MCF 10A (cell line): Measurements from ENCODE around the gene HIGD2A. TPM values are rescaled to one million over a fixed set of nuclear protein-coding genes. Genes with fewer than 3 reads are reported as not detected.

ENCODE experiments used
- BruUV-seq: library from RNA; stranded (reverse); fragments of 400-500 nt; replicated peaks from 2 replicates; lab custom pipeline; 2021; lab: Mats Ljungman, UMichigan
- CTCF ChIA-PET: fragments of 300-600 bp; sonication (Branson Sonifier 250); formaldehyde crosslinking; extraction: SDS; loops from one replicate; lab custom pipeline; 2021; ENCODE audit warnings: antibody characterized with exemption, inconsistent platforms; lab: Yijun Ruan, JAX
- POLR2A ChIA-PET: fragments of 300-600, 350-650 bp; sonication (Branson Sonifier 250); formaldehyde crosslinking; extraction: SDS; loops from one replicate; lab custom pipeline; 2020; ENCODE audit warnings: antibody characterized with exemption, inconsistent platforms; lab: Yijun Ruan, JAX
- DNase-seq: peaks from one replicate; pipeline ENCODE4 v3.0.0-alpha.2; 2018; ENCODE audit not compliant: unreplicated experiment
- H3K27ac Mint-ChIP-seq: one replicate; pipeline ENCODE4 v1.8.0; 2022; ENCODE audit warnings: mild to moderate bottlenecking, low read depth, mixed read lengths; ENCODE audit not compliant: unreplicated experiment
- H3K27me3 Mint-ChIP-seq: one replicate; pipeline ENCODE4 v1.8.0; 2022; ENCODE audit warnings: mixed read lengths; ENCODE audit not compliant: insufficient read depth, unreplicated experiment
- H3K36me3 Mint-ChIP-seq: one replicate; pipeline ENCODE4 v1.8.0; 2022; ENCODE audit warnings: mild to moderate bottlenecking, moderate library complexity, mixed read lengths; ENCODE audit not compliant: insufficient read depth, unreplicated experiment
- H3K4me1 Mint-ChIP-seq: one replicate; pipeline ENCODE4 v1.8.0; 2022; ENCODE audit warnings: mixed read lengths; ENCODE audit not compliant: insufficient read depth, unreplicated experiment
- H3K4me3 Mint-ChIP-seq: one replicate; pipeline ENCODE4 v1.8.0; 2022; ENCODE audit warnings: mild to moderate bottlenecking, moderate library complexity, mixed read lengths; ENCODE audit not compliant: unreplicated experiment
- H3K9me3 Mint-ChIP-seq: one replicate; pipeline ENCODE4 v1.8.0; 2022; ENCODE audit warnings: mixed read lengths; ENCODE audit not compliant: unreplicated experiment
- intact Hi-C: fragments of 100-400 bp; cut with micrococcal nuclease; formaldehyde crosslinking; loops from 2 replicates; pipeline ENCODE4 v1.14.1; 2022
- total RNA-seq: library from RNA; stranded (reverse); gene quantifications from 2 replicates; pipeline ENCODE4 v1.2.3, GENCODE V29; 2022
- TF ChIP-seq, protein P1 (sequence below): fragments of 200-600 bp; IDR thresholded peaks from one replicate; pipeline ENCODE4 v1.8.0; 2022; ENCODE audit warnings: antibody characterized with exemption, mild to moderate bottlenecking; ENCODE audit not compliant: unreplicated experiment

The HIGD2A gene
- total RNA-seq, 1 experiment from 2014 or later, result 196 TPM

- H3K4me1 Mint-ChIP-seq, result peaks cover 39% of the 10 kb centered on the region
- no peak overlapping the region for H3K27ac Mint-ChIP-seq
- no peak overlapping the region for H3K4me3 Mint-ChIP-seq
- no peaks in the 10 kb centered on the region for H3K9me3 Mint-ChIP-seq
- TF ChIP-seq, protein P1, sequence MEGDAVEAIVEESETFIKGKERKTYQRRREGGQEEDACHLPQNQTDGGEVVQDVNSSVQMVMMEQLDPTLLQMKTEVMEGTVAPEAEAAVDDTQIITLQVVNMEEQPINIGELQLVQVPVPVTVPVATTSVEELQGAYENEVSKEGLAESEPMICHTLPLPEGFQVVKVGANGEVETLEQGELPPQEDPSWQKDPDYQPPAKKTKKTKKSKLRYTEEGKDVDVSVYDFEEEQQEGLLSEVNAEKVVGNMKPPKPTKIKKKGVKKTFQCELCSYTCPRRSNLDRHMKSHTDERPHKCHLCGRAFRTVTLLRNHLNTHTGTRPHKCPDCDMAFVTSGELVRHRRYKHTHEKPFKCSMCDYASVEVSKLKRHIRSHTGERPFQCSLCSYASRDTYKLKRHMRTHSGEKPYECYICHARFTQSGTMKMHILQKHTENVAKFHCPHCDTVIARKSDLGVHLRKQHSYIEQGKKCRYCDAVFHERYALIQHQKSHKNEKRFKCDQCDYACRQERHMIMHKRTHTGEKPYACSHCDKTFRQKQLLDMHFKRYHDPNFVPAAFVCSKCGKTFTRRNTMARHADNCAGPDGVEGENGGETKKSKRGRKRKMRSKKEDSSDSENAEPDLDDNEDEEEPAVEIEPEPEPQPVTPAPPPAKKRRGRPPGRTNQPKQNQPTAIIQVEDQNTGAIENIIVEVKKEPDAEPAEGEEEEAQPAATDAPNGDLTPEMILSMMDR, result no peak
- H3K36me3 Mint-ChIP-seq, result peaks cover 73% of the 10 kb centered on the region
- ChIA-PET CTCF (interaction anchor here (0.6 to 1.5 kb wide), 4 partner anchors 9 to 200 kb away, joined by 3 to 5 read pairs (median 4); no protein-coding TSS in a partner anchor), POLR2A (interaction anchor here (0.6 to 11.3 kb wide), 3 partner anchors 20 to 214 kb away, joined by 3 to 110 read pairs (median 8); partner anchors contain the start of genes FAF2, HIGD2A and NOP16)
- intact Hi-C loops, result no loop called here
- no peaks in the 10 kb centered on the region for H3K27me3 Mint-ChIP-seq
- no peak for DNase-seq
- BruUV-seq, result no TSS peak
Observed at GRCh38 chr5:176408590-176408989, 20.0 kb downstream of the HIGD2A start.

DNA sequence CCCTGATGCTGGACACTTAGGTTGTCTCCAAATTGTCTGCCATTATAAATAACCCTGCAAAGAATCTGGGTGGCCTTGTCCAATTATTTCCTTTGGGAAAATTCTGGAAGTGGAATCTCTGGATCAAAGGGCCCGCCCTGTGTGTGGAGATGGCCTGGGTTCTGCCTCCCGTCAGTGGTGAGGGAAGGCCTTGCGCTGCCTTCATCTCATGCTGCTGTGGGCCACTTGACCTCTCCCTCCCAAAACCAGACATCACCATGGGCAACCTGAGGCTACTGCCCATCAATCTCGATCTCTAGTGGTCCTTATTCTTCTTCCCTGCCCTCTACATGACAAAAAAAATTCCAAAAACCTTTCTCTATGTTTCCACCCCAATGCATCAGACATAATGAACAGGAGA is 21.2 kb downstream of the HIGD2A start:
- H3K4me3 Mint-ChIP-seq, result no peak overlapping the region
- H3K36me3 Mint-ChIP-seq, result peaks cover 71% of the 10 kb centered on the region
- no peaks in the 10 kb centered on the region for H3K27me3 Mint-ChIP-seq
- H3K4me1 Mint-ChIP-seq, result peaks cover 50% of the 10 kb centered on the region
- peak overlapping the region; percentile 73 for H3K27ac Mint-ChIP-seq
- BruUV-seq, result no TSS peak
- CTCF ChIA-PET, result interaction anchor here (0.6 to 2.2 kb wide), 6 partner anchors 8 to 994 kb away, joined by 3 to 8 read pairs (median 5); partner anchors contain the start of gene FAF2
- intact Hi-C loops, result no loop called here
- POLR2A ChIA-PET, result interaction anchor here (1.0 to 11.3 kb wide), 6 partner anchors 10 to 237 kb away, joined by 3 to 110 read pairs (median 7); partner anchors contain the start of genes FAF2, HIGD2A, KIAA1191 and NOP16
- no peak for DNase-seq
- H3K9me3 Mint-ChIP-seq, result no peaks in the 10 kb centered on the region
- TF ChIP-seq, protein P1, result no peak

DNA sequence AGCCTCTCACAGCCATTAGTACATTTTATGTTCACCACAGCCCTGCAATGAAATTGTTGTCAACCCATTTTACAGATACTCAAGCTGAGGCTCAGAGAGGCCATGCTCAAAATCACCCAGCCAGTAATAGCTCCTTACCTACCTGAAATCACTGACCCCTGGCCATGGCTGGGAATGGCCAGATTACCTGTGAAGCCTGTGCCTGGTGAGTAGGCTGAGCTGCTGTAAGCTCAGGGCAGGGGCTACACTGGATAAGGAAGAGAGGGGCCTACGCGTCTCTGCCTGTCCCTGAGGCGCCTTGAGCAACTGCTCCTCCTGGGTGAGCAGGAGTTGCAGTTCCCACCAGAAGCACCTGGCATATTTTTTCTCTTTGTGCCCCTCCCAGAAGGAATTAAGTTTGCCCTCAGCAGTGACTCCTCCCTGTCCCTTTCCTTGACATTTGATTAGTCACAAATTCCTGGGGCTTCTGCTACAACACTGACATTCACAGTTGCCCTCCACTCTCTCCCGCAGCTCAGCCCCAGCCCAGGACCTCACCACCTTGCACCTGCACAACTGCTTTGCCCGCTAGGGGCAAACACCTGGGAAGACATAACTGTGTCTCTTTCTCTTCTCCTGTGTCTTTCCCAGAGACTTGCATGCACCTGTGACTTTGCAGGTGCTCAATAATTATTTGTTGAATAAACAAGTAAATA is 22.1 kb downstream of the HIGD2A start:
- no TSS peak for BruUV-seq
- CTCF ChIA-PET, result interaction anchor here (0.5 to 2.2 kb wide), 10 partner anchors 9 to 993 kb away, joined by 3 to 8 read pairs (median 4); partner anchors contain the start of gene FAF2
- POLR2A ChIA-PET, result interaction anchor here (0.6 to 11.3 kb wide), 9 partner anchors 10 to 1037 kb away, joined by 3 to 110 read pairs (median 4); partner anchors contain the start of genes FAF2, HIGD2A, KIAA1191 and NOP16

More for the DNA sequence above, 22.1 kb downstream of the HIGD2A start:
- intact Hi-C loops, result no loop called here
- Mint-ChIP-seq H3K27me3 (no peaks in the 10 kb centered on the region), H3K27ac (peak overlapping the region; percentile 73), H3K4me1 (peaks cover 58% of the 10 kb centered on the region), H3K4me3 (peak overlapping the region; percentile 83), H3K9me3 (no peaks in the 10 kb centered on the region), H3K36me3 (peaks cover 62% of the 10 kb centered on the region)
- peak; percentile 45 for DNase-seq
- TF ChIP-seq, protein P1, result peak; percentile 17
